LNCAP (cell line): Measurements from ENCODE around the gene TRMT44.

ENCODE experiments used
- TF ChIP-seq, protein P1 (sequence below): fragments of 450-650 bp; IDR thresholded peaks from 2 replicates; pipeline ENCODE4 v1.5.1; 2017; ENCODE audit warnings: mild to moderate bottlenecking

The TRMT44 gene

DNA sequence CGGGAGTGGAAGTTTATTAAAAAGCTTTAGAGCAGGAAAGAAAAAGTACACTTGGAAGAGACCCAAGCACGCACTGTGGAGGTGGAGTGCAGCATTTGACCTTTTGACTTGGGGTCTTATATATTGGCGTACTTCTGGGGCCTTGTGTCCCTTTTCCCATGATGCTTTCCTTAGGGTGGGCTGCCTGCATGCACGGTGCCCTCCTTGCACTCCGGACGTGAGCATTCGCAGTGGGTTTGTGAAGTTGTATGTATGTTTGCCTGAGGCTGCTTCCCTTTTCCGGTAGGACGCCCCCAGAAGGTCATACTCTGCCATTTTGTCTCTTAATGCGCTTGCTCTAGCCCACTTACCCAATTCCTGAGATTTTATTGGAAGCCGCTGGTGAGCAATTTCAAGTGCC is 39.6 kb downstream of the TRMT44 start:
- TF ChIP-seq, protein P1, sequence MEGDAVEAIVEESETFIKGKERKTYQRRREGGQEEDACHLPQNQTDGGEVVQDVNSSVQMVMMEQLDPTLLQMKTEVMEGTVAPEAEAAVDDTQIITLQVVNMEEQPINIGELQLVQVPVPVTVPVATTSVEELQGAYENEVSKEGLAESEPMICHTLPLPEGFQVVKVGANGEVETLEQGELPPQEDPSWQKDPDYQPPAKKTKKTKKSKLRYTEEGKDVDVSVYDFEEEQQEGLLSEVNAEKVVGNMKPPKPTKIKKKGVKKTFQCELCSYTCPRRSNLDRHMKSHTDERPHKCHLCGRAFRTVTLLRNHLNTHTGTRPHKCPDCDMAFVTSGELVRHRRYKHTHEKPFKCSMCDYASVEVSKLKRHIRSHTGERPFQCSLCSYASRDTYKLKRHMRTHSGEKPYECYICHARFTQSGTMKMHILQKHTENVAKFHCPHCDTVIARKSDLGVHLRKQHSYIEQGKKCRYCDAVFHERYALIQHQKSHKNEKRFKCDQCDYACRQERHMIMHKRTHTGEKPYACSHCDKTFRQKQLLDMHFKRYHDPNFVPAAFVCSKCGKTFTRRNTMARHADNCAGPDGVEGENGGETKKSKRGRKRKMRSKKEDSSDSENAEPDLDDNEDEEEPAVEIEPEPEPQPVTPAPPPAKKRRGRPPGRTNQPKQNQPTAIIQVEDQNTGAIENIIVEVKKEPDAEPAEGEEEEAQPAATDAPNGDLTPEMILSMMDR, result no peak

DNA sequence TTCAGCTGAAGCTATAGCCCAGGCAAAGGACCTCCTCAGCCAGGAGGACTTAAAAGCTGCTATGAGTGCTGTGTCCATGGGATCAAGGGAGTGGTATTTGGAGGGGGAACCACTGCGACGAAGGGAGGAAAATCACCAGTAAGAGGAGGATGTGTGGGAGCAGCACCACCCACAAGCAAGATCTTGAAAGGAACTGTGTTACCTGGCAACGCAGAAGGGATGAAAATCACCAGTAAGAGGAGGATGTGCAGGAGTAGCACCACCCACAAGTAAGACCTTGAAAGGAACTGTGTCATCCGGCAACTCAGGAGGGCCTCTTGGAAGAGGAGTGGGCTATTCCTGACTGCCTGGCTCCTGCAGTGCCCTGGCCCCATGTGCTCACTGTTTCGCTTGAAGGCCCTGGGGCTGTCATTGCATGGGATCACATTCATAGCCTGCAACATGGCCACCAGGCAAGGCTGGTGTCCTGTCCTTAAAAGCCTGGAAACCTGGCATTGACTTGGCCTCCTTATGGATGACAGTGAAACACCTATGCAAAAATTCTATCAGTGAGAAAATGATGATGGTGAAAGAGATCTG is 48.3 kb downstream of the TRMT44 start:
- TF ChIP-seq, protein P1, result no peak

DNA sequence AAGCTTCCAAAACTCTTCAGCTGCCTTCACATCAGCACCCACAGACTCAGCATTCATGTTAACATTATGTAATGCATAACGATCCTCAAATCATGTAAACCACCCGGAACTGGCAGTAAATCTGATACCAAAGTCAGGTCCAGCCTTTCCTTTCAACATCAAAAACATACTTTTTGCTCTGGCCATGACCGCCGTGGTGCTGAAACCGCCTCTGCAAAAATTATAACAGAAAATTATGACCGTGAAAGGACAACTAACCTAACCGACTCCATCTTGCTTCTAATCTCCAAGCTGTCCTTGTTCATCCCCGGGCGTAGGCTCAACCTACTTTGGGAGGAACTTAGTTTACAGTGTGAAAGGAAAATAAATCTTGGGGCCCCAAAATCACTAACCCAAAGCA is 51.6 kb downstream of the TRMT44 start:
- TF ChIP-seq, protein P1, result no peak

GRCh38 chr4:8493484-8493883 is 52.9 kb downstream of the TRMT44 start:
- TF ChIP-seq, protein P1, result no peak

GRCh38 chr4:8494218-8494617 is 53.6 kb downstream of the TRMT44 start:
- TF ChIP-seq, protein P1, result no peak

- TF ChIP-seq, protein P1, result no peak
Observed at GRCh38 chr4:8494983-8495548, 54.5 kb downstream of the TRMT44 start.

GRCh38 chr4:8495803-8496202 is 55.2 kb downstream of the TRMT44 start:
- TF ChIP-seq, protein P1, result no peak

DNA sequence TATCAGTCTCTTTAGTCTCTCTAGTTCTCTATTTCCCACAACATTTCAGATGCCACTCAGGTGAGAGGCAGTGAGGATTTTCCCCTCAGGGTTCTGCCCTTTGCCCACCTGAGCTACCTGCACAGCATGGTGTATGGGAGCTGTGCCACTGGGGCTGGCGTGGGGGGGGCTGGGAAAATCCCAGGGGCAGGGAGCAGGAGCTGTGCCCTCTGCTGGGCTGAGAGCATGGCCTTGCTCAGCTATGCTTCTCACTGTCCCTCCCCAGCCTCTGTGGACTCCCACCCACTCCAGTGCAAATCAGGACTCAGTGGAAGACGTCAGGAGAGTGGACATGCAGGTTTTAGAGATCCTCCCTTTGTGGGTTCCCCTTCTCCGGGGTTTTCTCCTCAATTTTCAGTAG is 57.2 kb downstream of the TRMT44 start:
- TF ChIP-seq, protein P1, result no peak
